HG03280 (cell line): Measurements from ENCODE around the gene NME2.
A peak's percentile ranks its signal among the peaks of the same experiment; 100 is the strongest.
"Not testable (repeated sequence)": the region's sequence is repeated elsewhere in the genome, so short reads cannot be mapped to it uniquely, and the experiment has no call there.

Source experiments
- ATAC-seq: cut with Tn5 transposase; IDR thresholded peaks from one replicate; pipeline ENCODE4 v1.9.1; 2021; ENCODE audit warnings: mild to moderate bottlenecking, moderate library complexity; ENCODE audit not compliant: unreplicated experiment

Gene NME2

DNA sequence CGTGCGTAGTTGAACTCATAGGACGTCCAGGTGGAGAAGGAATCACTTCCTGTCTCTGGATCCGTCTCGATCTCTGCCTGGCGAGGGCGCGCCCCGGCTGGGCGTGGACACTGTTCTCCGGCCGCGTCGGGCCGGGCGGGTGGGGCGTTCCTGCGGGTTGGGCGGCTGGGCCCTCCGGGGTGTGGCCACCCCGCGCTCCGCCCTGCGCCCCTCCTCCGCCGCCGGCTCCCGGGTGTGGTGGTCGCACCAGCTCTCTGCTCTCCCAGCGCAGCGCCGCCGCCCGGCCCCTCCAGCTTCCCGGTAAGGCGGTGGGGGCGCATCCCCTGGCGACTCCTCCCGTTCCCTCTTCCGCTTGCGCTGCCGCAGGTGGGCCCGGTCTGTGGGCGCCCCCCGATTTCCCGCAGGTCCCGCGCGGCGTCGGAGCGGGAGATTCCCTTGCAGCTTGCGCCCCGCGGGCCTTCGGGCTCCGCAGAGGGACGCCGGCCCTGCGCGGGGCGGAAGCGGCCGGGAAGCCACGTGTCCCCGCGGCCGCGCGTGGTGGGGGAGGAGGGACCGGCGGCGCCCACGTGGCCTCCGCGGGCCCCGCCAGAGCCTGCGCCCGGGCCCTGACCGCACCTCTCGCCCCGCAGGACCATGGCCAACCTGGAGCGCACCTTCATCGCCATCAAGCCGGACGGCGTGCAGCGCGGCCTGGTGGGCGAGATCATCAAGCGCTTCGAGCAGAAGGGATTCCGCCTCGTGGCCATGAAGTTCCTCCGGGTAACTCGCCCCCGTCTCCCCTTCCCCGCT is at the start of gene NME2:
Gene NME2, plus strand, starts transcription at position 214 of the 789 bp plus-strand sequence. Its CDS starts 420 bp downstream, at position 634.
- ATAC-seq, result peak; percentile 84

DNA sequence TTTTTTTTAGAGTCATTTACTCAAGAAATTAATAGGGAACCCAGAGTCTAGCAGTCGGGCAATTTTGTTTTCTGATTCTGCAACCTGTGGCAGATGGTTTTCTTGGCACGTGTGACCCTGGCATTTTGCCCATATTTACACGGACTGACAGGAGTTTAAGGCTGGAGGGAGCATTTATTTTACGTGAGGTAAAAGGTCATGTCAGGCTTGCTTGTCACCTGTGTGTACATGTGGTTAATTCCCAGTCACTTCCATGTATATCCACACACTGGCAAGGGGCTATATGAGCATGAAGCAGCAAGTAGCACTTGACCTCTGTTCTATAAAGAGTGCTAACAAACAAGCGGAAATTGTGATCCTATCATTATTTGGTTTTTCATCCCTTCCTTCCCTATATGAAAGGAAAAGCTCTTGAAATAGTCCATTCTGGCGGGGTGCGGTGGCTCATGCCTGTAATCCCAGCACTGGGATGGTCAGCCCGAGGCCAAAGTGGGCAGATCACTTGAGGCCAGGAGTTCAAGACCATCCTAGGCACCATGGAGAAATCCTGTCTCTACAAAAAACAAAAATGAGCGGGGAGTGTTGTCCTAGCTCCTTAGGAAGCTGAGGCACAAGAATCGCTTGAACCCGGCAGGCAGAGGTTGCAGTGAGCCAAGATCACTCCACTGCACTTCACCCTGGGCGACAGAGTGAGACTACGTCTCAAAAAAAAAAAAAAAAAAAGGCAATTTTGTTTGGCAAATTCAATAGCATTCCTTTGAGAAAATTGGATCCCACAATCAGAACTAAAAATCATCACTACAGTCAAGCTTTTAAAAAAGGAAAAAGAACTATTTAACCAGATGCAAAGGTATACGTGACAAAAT is 47.6 kb upstream of the NME2 start:
- no peak for ATAC-seq

GRCh38 chr17:51119415-51120356 is 46.5 kb upstream of the NME2 start:
- ATAC-seq, result peak; percentile 19

- ATAC-seq, result peak; percentile 27
Measured at GRCh38 chr17:51120357-51120738, 45.9 kb upstream of the NME2 start.

DNA sequence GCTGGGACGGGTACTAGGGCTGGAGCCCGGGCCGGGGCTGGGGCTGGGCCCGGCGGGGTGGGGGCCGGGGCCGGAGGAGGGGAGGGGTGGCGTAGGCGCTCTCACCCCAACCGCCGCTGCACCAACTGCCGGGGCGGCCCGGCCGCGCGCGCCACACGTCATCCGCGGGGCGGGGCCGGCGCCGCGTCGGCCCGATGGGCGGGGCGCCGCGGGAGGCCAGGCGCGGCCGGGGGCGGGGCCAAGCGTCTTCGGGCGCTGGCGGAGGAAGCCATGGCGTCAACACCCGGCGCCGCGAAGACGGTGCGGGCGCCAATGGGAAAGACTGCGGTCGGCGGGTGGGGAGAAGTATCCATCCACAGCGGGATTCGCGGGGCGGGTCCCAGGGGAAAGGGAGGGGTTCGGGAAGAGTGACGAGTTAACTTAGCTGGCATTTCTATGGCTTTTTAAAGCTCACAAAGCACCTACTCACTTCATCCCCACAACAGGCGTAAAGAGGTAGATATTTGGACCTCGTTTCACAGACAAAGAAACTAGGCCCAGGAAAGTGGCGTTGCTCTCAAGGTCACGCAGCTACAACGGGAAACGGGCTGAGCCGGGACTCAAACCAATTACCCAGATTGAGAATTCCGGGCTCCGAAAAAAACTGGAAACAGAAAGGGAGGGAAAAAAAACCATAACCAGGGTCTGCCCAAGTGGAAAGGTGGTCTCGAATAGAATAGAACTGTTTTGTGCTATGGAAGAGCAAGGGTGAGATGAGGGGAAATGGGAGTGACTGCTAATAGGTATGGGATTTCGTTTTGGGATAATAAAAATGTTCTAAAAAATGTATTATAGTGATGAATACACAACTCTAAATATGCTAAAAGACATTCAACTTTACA is 45.2 kb upstream of the NME2 start, which contains the start of gene SPAG9:
Gene SPAG9, minus strand, starts transcription at position 130 of the 881 bp plus-strand sequence. CDS start 212 bp downstream, outside the sequence.
- peak; percentile 80 for ATAC-seq

DNA sequence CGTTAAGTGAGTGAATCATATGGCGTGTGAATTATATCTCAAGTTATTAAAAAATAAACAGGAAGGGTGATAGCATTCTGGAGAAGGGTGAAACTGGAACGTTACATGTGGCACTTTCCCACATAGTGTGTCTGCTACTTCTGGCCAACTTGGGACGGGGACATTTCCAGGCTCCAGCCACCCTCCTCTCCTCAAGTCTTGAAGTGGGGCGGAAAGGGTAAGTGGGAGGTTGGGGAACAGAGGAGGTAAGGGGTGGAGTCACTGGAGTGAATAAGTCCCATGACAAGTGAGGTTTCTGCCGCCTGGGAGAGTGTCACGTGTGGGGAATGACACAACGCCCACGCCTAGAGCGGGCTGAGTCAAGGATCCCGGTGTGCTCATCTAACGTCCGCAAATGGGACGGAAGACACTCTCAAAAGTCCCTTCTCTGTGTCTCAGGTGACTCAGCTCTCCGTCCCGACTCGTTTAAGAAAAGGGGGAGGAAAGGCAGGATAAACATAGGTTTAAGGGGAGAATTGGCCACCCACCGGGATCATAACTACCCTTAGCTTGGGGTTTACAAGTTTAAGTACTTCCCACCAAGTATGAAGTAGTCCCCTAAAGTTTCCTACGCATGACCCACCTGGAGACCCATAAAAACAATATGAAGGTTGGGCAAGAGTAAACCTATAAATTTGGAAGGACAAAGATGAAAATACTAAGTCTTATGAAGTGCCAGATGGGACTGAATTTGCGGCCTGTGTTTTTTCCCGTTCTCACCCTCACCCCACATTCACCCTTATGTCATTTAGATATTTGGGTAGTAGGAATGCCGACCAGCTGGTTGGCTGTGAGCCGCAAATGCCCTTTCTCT is 44.4 kb upstream of the NME2 start:
- peak; percentile 30 for ATAC-seq

GRCh38 chr17:51122473-51123115 is 43.6 kb upstream of the NME2 start:
- not testable (repeated sequence) for ATAC-seq

GRCh38 chr17:51124640-51125503 is 41.3 kb upstream of the NME2 start:
- ATAC-seq, result no peak

- no peak for ATAC-seq
Measured at GRCh38 chr17:51128076-51128475, 38.1 kb upstream of the NME2 start.

DNA sequence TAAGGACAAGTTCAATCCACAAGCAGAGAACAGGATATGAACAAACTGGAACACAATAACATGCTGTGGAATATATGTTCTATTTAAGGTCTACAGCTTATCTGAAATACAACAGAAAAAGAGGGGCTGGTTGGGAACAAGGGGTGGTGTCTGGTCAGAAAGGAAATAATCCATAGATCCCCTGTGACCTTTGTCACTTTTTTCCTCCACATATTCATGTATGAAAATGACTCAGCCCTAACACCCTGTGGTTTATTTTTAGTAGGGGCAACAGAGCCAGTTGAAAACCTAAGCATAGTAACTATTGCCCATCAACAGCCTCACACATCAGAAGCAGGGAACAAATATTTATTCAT is 33.3 kb upstream of the NME2 start:
- ATAC-seq, result no peak

DNA sequence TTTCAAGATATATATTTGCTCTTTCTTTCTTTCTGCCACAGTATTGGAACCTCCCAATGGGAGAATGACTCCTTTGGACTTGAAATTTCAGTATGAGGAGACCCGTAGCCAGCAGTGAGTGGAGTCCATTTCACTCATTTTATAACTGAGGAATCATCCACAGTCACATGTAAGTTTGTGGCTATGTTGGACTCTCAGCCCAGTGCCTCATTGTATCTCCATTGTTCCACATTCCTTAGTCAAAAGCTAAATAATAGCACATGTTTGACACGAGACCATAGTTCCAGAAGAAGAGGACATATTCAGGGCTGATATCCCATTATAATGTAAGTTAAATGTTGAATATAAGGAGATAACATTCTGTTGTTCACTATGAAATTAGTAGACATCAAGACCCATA is 32.8 kb upstream of the NME2 start:
- no peak for ATAC-seq

- ATAC-seq, result no peak
Measured at GRCh38 chr17:51135956-51136355, 30.3 kb upstream of the NME2 start.

- ATAC-seq, result no peak
Measured at GRCh38 chr17:51142597-51142996, 23.6 kb upstream of the NME2 start.

- ATAC-seq, result no peak
Measured at GRCh38 chr17:51144266-51145022, 21.8 kb upstream of the NME2 start.

- no peak for ATAC-seq
Measured at GRCh38 chr17:51147650-51148049, 18.6 kb upstream of the NME2 start.

GRCh38 chr17:51149163-51149562 is 17.0 kb upstream of the NME2 start:
- ATAC-seq, result no peak

GRCh38 chr17:51150932-51151331 is 15.3 kb upstream of the NME2 start:
- no peak for ATAC-seq
